Mucosa of rectum (tissue), 2 donors: ENCODE data around the gene CSF1.
"Not testable (repeated sequence)": the region's sequence is repeated elsewhere in the genome, so short reads cannot be mapped to it uniquely, and the experiment has no call there.

Source experiments
- H3K27ac ChIP-seq, 2 donors: one replicate each; pipeline ENCODE4 v1.7.0; 2013; ENCODE audit warnings: inconsistent platforms in 2 of 2, low read depth in 2 of 2, low read length in 2 of 2
- H3K27me3 ChIP-seq, 2 donors: one replicate each; pipeline ENCODE4 v1.7.0; 2013; ENCODE audit warnings: low read length in 2 of 2; ENCODE audit not compliant: control insufficient read depth in 2 of 2, insufficient read depth in 2 of 2
- H3K36me3 ChIP-seq, 2 donors: one replicate each; pipeline ENCODE4 v1.7.0; 2013; ENCODE audit warnings: low read length in 2 of 2; ENCODE audit not compliant: control insufficient read depth in 2 of 2, insufficient read depth in 2 of 2
- H3K4me1 ChIP-seq, 2 donors: one replicate each; pipeline ENCODE4 v1.7.0; 2013; ENCODE audit warnings: low read length in 2 of 2, mild to moderate bottlenecking in 1 of 2; ENCODE audit not compliant: control insufficient read depth in 2 of 2, insufficient read depth in 2 of 2
- H3K4me3 ChIP-seq, 2 donors: one replicate each; pipeline ENCODE4 v1.7.0; 2013; ENCODE audit warnings: low read length in 2 of 2
- H3K9ac ChIP-seq, 2 donors: one replicate each; pipeline ENCODE4 v1.7.0; 2013; ENCODE audit warnings: low read length in 2 of 2, low read depth in 1 of 2, mild to moderate bottlenecking in 1 of 2
- H3K9me3 ChIP-seq, 2 donors: one replicate each; pipeline ENCODE4 v1.7.0; 2013; ENCODE audit warnings: low read length in 2 of 2; ENCODE audit not compliant: control insufficient read depth in 2 of 2
- donor health status: healthy.
- donor health status: Normal muscosa, but diverticular disease.

CSF1 gene

GRCh38 chr1:109876617-109877316 is 33.9 kb upstream of the CSF1 start:
- no peaks in the 10 kb centered on the region for H3K36me3 ChIP-seq
- H3K4me3 ChIP-seq, result no peak overlapping the region
- no peaks in the 10 kb centered on the region for H3K9me3 ChIP-seq
- H3K27me3 ChIP-seq, result no peaks in the 10 kb centered on the region
- H3K4me1 ChIP-seq, result peaks cover 0 to 8% of the 10 kb centered on the region in 2 donors
- H3K27ac ChIP-seq, result peak overlapping the region; percentile 57 to 66
- H3K9ac ChIP-seq, result no peak overlapping the region

GRCh38 chr1:109877317-109877771 is 33.3 kb upstream of the CSF1 start:
- H3K27me3 ChIP-seq, result no peaks in the 10 kb centered on the region
- H3K36me3 ChIP-seq, result no peaks in the 10 kb centered on the region
- H3K4me3 ChIP-seq, result no peak overlapping the region
- H3K9ac ChIP-seq, result peak overlapping the region in 1 of 2 donors; percentile 18
- H3K4me1 ChIP-seq, result peaks cover 0 to 8% of the 10 kb centered on the region in 2 donors
- no peaks in the 10 kb centered on the region for H3K9me3 ChIP-seq
- H3K27ac ChIP-seq, result peak overlapping the region; percentile 66 to 72

- Histone ChIP-seq H3K4me3 (no peak overlapping the region), H3K27ac (peak overlapping the region; percentile 66 to 72), H3K27me3 (no peaks in the 10 kb centered on the region), H3K9me3 (no peaks in the 10 kb centered on the region), H3K4me1 (peaks cover 0 to 8% of the 10 kb centered on the region in 2 donors), H3K36me3 (no peaks in the 10 kb centered on the region), H3K9ac (peak overlapping the region in 1 of 2 donors; percentile 18)
These were observed 32.9 kb upstream of the CSF1 start for GRCh38 chr1:109877776-109878175.

- Histone ChIP-seq H3K4me3 (no peak overlapping the region), H3K9me3 (no peaks in the 10 kb centered on the region), H3K27ac (no peak overlapping the region), H3K27me3 (no peaks in the 10 kb centered on the region), H3K9ac (no peak overlapping the region), H3K4me1 (peaks cover 0 to 8% of the 10 kb centered on the region in 2 donors), H3K36me3 (no peaks in the 10 kb centered on the region)
These were observed 32.0 kb upstream of the CSF1 start for GRCh38 chr1:109878531-109879104.

GRCh38 chr1:109879371-109879770 is 31.3 kb upstream of the CSF1 start:
- H3K36me3 ChIP-seq, H3K27ac ChIP-seq, H3K27me3 ChIP-seq, H3K9ac ChIP-seq, H3K4me3 ChIP-seq, H3K9me3 ChIP-seq, H3K4me1 ChIP-seq: not testable (repeated sequence)

- Histone ChIP-seq H3K9ac (no peak overlapping the region), H3K27ac (no peak overlapping the region), H3K4me3 (no peak overlapping the region), H3K9me3 (no peaks in the 10 kb centered on the region), H3K36me3 (no peaks in the 10 kb centered on the region), H3K4me1 (peaks cover 0 to 8% of the 10 kb centered on the region in 2 donors), H3K27me3 (no peaks in the 10 kb centered on the region)
These were observed 30.6 kb upstream of the CSF1 start for GRCh38 chr1:109879881-109880525.

- no peaks in the 10 kb centered on the region for H3K36me3 ChIP-seq
- no peak overlapping the region for H3K9ac ChIP-seq
- no peaks in the 10 kb centered on the region for H3K9me3 ChIP-seq
- no peak overlapping the region for H3K4me3 ChIP-seq
- H3K27me3 ChIP-seq, result no peaks in the 10 kb centered on the region
- peaks cover 0 to 8% of the 10 kb centered on the region in 2 donors for H3K4me1 ChIP-seq
- no peak overlapping the region for H3K27ac ChIP-seq
These were observed 29.4 kb upstream of the CSF1 start for GRCh38 chr1:109880971-109881894.

GRCh38 chr1:109881906-109882287 is 28.8 kb upstream of the CSF1 start:
- H3K9ac ChIP-seq, result no peak overlapping the region
- H3K36me3 ChIP-seq, result no peaks in the 10 kb centered on the region
- no peaks in the 10 kb centered on the region for H3K27me3 ChIP-seq
- no peak overlapping the region for H3K4me3 ChIP-seq
- no peaks in the 10 kb centered on the region for H3K9me3 ChIP-seq
- no peak overlapping the region for H3K27ac ChIP-seq
- peaks cover 0 to 5% of the 10 kb centered on the region in 2 donors for H3K4me1 ChIP-seq

- H3K9ac ChIP-seq, result no peak overlapping the region
- no peaks in the 10 kb centered on the region for H3K9me3 ChIP-seq
- H3K4me3 ChIP-seq, result no peak overlapping the region
- no peaks in the 10 kb centered on the region for H3K27me3 ChIP-seq
- no peaks in the 10 kb centered on the region for H3K36me3 ChIP-seq
- H3K27ac ChIP-seq, result no peak overlapping the region
- peaks cover 0 to 3% of the 10 kb centered on the region in 2 donors for H3K4me1 ChIP-seq
These were observed 28.1 kb upstream of the CSF1 start for GRCh38 chr1:109882288-109883245.
